ENCODE data around the gene NOL4L.

NOL4L gene

GRCh38 chr20:32621071-32621890 is 36.1 kb upstream of the NOL4L start:
- Histone ChIP-seq H3K27me3 (ENCODE audit: insufficient read depth, poor library complexity, severe bottlenecking) (no peaks in the 10 kb centered on the region), H3K27ac (replicated peaks) (no peak overlapping the region), H3K4me3 (replicated peaks; ENCODE audit: insufficient read depth, low read length) (no peak overlapping the region)
- no peak for DNase-seq (ENCODE audit: low read depth in 1 of 2, low spot score in 1 of 2)
- no peak for TF ChIP-seq REST (IDR thresholded peaks at IDR 0.05; ENCODE audit: insufficient replicate concordance, low read depth)

- no peak overlapping the region for H3K4me3 ChIP-seq (replicated peaks; ENCODE audit: insufficient read depth, low read length)
- TF ChIP-seq CTCF (IDR thresholded peaks at IDR 0.05; ENCODE audit: insufficient read depth, low read length) (no peak), SPI1 (IDR thresholded peaks at IDR 0.05; ENCODE audit: borderline replicate concordance, low read depth) (no peak), REST (IDR thresholded peaks at IDR 0.05; ENCODE audit: insufficient replicate concordance, low read depth) (no peak), POLR2AphosphoS5 (IDR thresholded peaks at IDR 0.05; ENCODE audit: low read depth) (no peak), GABPA (IDR thresholded peaks at IDR 0.05; ENCODE audit: low read depth) (no peak)
- no peaks in the 10 kb centered on the region for H3K27me3 ChIP-seq (ENCODE audit: insufficient read depth, poor library complexity, severe bottlenecking)
- no peak overlapping the region for H3K27ac ChIP-seq (replicated peaks)
- no peak for DNase-seq (ENCODE audit: low read depth in 1 of 2, low spot score in 1 of 2)
These were observed 34.5 kb upstream of the NOL4L start for GRCh38 chr20:32619586-32619985.

GRCh38 chr20:32614772-32615171 is 29.6 kb upstream of the NOL4L start:
- no peak for DNase-seq (ENCODE audit: low read depth in 1 of 2, low spot score in 1 of 2)
- Histone ChIP-seq H3K27ac (replicated peaks) (no peak overlapping the region), H3K27me3 (ENCODE audit: insufficient read depth, poor library complexity, severe bottlenecking) (no peaks in the 10 kb centered on the region), H3K4me3 (replicated peaks; ENCODE audit: insufficient read depth, low read length) (no peak overlapping the region)
- no peak for TF ChIP-seq CTCF (IDR thresholded peaks at IDR 0.05; ENCODE audit: insufficient read depth, low read length)
- TF ChIP-seq REST (IDR thresholded peaks at IDR 0.05; ENCODE audit: insufficient replicate concordance, low read depth): no peak
- no peak for TF ChIP-seq GABPA (IDR thresholded peaks at IDR 0.05; ENCODE audit: low read depth)
- no peak for TF ChIP-seq SPI1 (IDR thresholded peaks at IDR 0.05; ENCODE audit: borderline replicate concordance, low read depth)
- TF ChIP-seq POLR2AphosphoS5 (IDR thresholded peaks at IDR 0.05; ENCODE audit: low read depth): no peak

Data from HL-60 (cell line).